Measurements from ENCODE around the gene PAK2. TPM values are rescaled to one million over a fixed set of nuclear protein-coding genes. Genes with fewer than 3 reads are reported as not detected.

Gene PAK2
- total and polyA plus RNA-seq, 3 donors from 2014 or later, result 30.7 to 49.2 (median 47.4) TPM

- H3K4me3 ChIP-seq, result no peak overlapping the region
- intact Hi-C loops (cut with DNase I; ENCODE audit: low total_unique reads), result no loop called here
- no peak for DNase-seq
- no peaks in the 10 kb centered on the region for H3K4me1 ChIP-seq
- no peaks in the 10 kb centered on the region for H3K27me3 ChIP-seq
- 83 to 89% methylated on average over 5 of the region's 5 CpGs for WGBS, 2 donors
- TF ChIP-seq, protein P1, sequence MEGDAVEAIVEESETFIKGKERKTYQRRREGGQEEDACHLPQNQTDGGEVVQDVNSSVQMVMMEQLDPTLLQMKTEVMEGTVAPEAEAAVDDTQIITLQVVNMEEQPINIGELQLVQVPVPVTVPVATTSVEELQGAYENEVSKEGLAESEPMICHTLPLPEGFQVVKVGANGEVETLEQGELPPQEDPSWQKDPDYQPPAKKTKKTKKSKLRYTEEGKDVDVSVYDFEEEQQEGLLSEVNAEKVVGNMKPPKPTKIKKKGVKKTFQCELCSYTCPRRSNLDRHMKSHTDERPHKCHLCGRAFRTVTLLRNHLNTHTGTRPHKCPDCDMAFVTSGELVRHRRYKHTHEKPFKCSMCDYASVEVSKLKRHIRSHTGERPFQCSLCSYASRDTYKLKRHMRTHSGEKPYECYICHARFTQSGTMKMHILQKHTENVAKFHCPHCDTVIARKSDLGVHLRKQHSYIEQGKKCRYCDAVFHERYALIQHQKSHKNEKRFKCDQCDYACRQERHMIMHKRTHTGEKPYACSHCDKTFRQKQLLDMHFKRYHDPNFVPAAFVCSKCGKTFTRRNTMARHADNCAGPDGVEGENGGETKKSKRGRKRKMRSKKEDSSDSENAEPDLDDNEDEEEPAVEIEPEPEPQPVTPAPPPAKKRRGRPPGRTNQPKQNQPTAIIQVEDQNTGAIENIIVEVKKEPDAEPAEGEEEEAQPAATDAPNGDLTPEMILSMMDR (IDR thresholded peaks at IDR 0.05), result no peak
- TF ChIP-seq POLR2A (IDR thresholded peaks at IDR 0.05), result no peak
- no peaks in the 10 kb centered on the region for H3K36me3 ChIP-seq (ENCODE audit: low read depth, missing control alignments)
- no peak overlapping the region for H3K27ac ChIP-seq
- H3K9me3 ChIP-seq, result no peaks in the 10 kb centered on the region
These were observed 33.3 kb upstream of the PAK2 start for GRCh38 chr3:196706327-196706726.

DNA sequence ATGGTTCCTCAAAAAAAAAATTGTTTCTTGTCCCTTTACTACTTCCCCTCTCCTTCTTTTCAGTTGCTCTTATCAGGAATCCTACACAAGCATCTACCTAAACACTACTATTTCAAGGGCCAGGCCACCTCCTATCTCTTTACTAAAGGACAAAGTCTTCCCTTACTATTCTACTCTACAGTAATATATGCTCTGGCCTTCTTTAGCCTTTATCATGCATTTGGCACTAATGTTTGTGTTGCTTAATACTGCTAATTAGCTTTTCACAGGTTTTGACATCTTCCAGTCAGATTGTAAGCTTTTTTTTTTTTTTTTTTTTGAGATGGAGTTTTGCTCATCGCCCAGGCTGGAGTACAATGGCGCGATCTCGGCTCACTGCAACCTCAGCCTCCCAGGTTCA, 32.9 kb upstream of the PAK2 start:
- no peak for TF ChIP-seq POLR2A (IDR thresholded peaks at IDR 0.05)
- TF ChIP-seq, protein P1 (IDR thresholded peaks at IDR 0.05), result no peak
- H3K4me3 ChIP-seq, result no peak overlapping the region
- H3K36me3 ChIP-seq (ENCODE audit: low read depth, missing control alignments), result no peaks in the 10 kb centered on the region
- no peak overlapping the region for H3K27ac ChIP-seq
- no peak for DNase-seq
- H3K4me1 ChIP-seq, result no peaks in the 10 kb centered on the region
- no peaks in the 10 kb centered on the region for H3K27me3 ChIP-seq
- no peaks in the 10 kb centered on the region for H3K9me3 ChIP-seq
- WGBS, 2 donors, result 93 to 96% methylated on average over 4 of the region's 4 CpGs
- intact Hi-C loops (cut with DNase I; ENCODE audit: low total_unique reads), result no loop called here

DNA sequence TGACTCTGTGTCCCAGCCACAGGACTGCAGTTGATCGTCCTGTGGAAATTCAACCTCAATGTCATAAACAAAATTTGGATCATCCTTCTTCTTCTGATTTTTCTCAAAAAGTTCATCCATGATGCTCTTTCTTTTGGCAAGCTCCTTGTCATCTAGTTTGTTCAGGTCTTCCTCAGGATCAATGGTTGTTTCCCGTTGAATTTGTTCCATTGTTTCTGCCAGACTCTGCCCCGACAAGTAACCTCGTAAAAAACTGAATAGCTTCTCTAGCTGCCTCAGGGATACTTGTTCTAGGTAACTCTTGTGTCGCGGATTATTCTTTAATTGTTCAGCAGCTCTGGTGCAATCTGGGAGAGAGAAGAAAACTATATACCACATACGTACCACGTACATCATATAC, 32.1 kb upstream of the PAK2 start:
- WGBS, 2 donors, result 96 to 98% methylated on average over 8 of the region's 8 CpGs
- Histone ChIP-seq H3K9me3 (no peaks in the 10 kb centered on the region), H3K4me3 (no peak overlapping the region), H3K27me3 (no peaks in the 10 kb centered on the region), H3K36me3 (ENCODE audit: low read depth, missing control alignments) (no peaks in the 10 kb centered on the region), H3K27ac (no peak overlapping the region), H3K4me1 (no peaks in the 10 kb centered on the region)
- intact Hi-C loops (cut with DNase I; ENCODE audit: low total_unique reads), result no loop called here
- no peak for DNase-seq
- TF ChIP-seq, protein P1 (IDR thresholded peaks at IDR 0.05), result no peak
- TF ChIP-seq POLR2A (IDR thresholded peaks at IDR 0.05), result no peak

- Histone ChIP-seq H3K9me3 (no peaks in the 10 kb centered on the region), H3K4me3 (no peak overlapping the region), H3K27me3 (no peaks in the 10 kb centered on the region), H3K27ac (no peak overlapping the region), H3K36me3 (ENCODE audit: low read depth, missing control alignments) (no peaks in the 10 kb centered on the region), H3K4me1 (peaks cover 7% of the 10 kb centered on the region)
- no peak for DNase-seq
- intact Hi-C loops (cut with DNase I; ENCODE audit: low total_unique reads), result no loop called here
- 87 to 90% methylated on average over 7 of the region's 7 CpGs for WGBS, 2 donors
- TF ChIP-seq, protein P1 (IDR thresholded peaks at IDR 0.05), result no peak
- no peak for TF ChIP-seq POLR2A (IDR thresholded peaks at IDR 0.05)
These were observed 31.2 kb upstream of the PAK2 start for GRCh38 chr3:196708467-196708866.

DNA sequence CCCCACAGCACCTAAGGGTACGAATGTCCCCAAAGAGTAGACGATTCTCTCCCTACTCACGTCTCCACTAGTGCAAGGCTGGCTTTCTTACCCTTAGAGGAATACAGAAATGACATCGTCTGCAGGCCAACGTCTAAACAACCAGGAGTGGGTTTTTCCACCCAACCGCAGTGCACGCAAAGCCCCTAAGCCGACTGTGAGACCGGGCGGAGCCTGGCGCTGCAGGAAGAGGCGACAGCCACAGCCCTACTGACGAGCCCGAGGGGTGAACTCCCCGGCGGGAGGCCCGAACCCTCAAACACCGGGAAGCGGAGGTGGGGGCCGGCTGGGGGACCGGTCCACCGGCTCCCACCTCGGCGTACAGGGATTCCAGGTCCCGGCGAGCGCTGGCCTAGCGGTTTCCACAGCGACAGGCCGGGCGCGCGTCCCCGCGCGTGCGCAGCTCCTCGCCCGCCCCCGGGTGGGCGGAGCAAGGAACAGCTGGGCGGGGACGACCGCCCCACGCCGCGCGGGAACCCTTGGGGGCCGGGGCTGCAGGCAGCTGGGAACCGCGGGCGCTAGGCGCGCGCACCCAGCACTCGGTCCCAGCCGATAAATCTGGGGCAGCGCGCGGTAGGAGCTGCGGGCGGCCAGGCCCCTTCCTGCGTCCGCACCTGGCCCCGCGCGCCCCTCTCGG, 27.7 kb upstream of the PAK2 start, which contains the start of the genes CEP19 and PIGX:
Gene CEP19 (minus strand): TSS at position 413 of the 676 bp plus-strand sequence. CDS start 3,593 bp downstream, outside the sequence.
Gene PIGX (plus strand): TSS at position 540 of the 676 bp plus-strand sequence.
- Histone ChIP-seq H3K36me3 (ENCODE audit: low read depth, missing control alignments) (no peaks in the 10 kb centered on the region), H3K4me1 (peaks cover 8% of the 10 kb centered on the region), H3K4me3 (peak within 1 kb of the TSS; percentile 74 to 85), H3K9me3 (no peaks in the 10 kb centered on the region), H3K27ac (peak within 1 kb of the TSS; percentile 92 to 97), H3K27me3 (no peaks in the 10 kb centered on the region)
- DNase-seq, result peak; percentile 90
- TF ChIP-seq, protein P1 (IDR thresholded peaks at IDR 0.05), result peak in 1 of 3 experiments; percentile 16
- TF ChIP-seq POLR2A (IDR thresholded peaks at IDR 0.05), result no peak
- intact Hi-C loops (cut with DNase I; ENCODE audit: low total_unique reads), result no loop called here
- 0% methylated on average over 12 to 36 of the region's 68 CpGs for WGBS, 2 donors
